Spleen (tissue), 11 donors: ENCODE measurements around the gene EMC9. TPM values are rescaled to one million over a fixed set of nuclear protein-coding genes. Genes with fewer than 3 reads are reported as not detected.

ENCODE experiments used
- DNase-seq: peaks from one replicate; pipeline ENCODE4 v3.0.0-alpha.2; 2020
- H3K27ac ChIP-seq, 8 donors: fragments of 200-600 bp; sonication (generic) in 7 of 8; 1 replicate in 4 of 8; 2 replicates in 4 of 8; pipeline versions ENCODE4 v1.5.0 to v1.8.0; 2016 to 2021; ENCODE audit warnings: inconsistent platforms in 4 of 8, mild to moderate bottlenecking in 4 of 8, moderate library complexity in 1 of 8
- H3K27me3 ChIP-seq, 7 donors: fragments of 200-600 bp; sonication (generic) in 6 of 7; replicated peaks in 1 of 7; 1 replicate in 4 of 7; 2 replicates in 3 of 7; pipeline versions ENCODE4 v1.5.0 to v1.8.0; 2016 to 2021; ENCODE audit warnings: inconsistent platforms in 3 of 7, mild to moderate bottlenecking in 1 of 7
- H3K36me3 ChIP-seq, 6 donors: fragments of 200-600 bp; sonication (generic) in 5 of 6; 1 replicate in 4 of 6; 2 replicates in 2 of 6; pipeline versions ENCODE4 v1.5.0 to v1.8.0; 2016 to 2021; ENCODE audit warnings: inconsistent platforms in 2 of 6
- H3K4me1 ChIP-seq, 6 donors: fragments of 200-600 bp; sonication (generic) in 5 of 6; 1 replicate in 3 of 6; 2 replicates in 3 of 6; pipeline versions ENCODE4 v1.5.0 to v1.8.0; 2016 to 2021; ENCODE audit warnings: inconsistent platforms in 3 of 6
- H3K4me3 ChIP-seq, 8 donors: fragments of 200-600 bp; sonication (generic) in 7 of 8; 1 replicate in 4 of 8; 2 replicates in 4 of 8; pipeline versions ENCODE4 v1.5.0 to v1.8.0; 2016 to 2021; ENCODE audit warnings: inconsistent platforms in 4 of 8, mild to moderate bottlenecking in 4 of 8, moderate library complexity in 2 of 8
- H3K9me3 ChIP-seq, 8 donors: fragments of 200-600 bp; sonication (generic) in 7 of 8; 1 replicate in 4 of 8; 2 replicates in 4 of 8; pipeline versions ENCODE4 v1.5.0 to v1.8.0; 2016 to 2021; ENCODE audit warnings: inconsistent platforms in 4 of 8
- CTCF ChIP-seq, 11 experiments: fragments of 200-600 bp in 7 of 11; fragments of 450-650 bp in 4 of 11; sonication (generic) in 4 of 11; IDR thresholded peaks in 8 of 11; conservative IDR thresholded peaks in 3 of 11; 1 replicate in 7 of 11; 2 replicates in 4 of 11; pipeline versions ENCODE4 v1.4.0 to v1.8.0; 2016 to 2021; ENCODE audit warnings: antibody characterized with exemption in 11 of 11, inconsistent platforms in 4 of 11, mild to moderate bottlenecking in 1 of 11
- POLR2A ChIP-seq, 3 donors: fragments of 450-650 bp; IDR thresholded peaks; one replicate each; pipeline ENCODE4 v1.5.1; 2017; ENCODE audit warnings: antibody characterized with exemption in 3 of 3, mild to moderate bottlenecking in 1 of 3
- POLR2AphosphoS5 ChIP-seq, 3 donors: sonication (generic); formaldehyde crosslinking; IDR thresholded peaks; one replicate each; pipeline ENCODE4 v1.5.1; 2017; ENCODE audit warnings: antibody characterized with exemption in 3 of 3
- WGBS, 5 donors: extraction: QIAGEN DNeasy Blood & Tissue Kit in 3 of 5; methylation state at CpG; one replicate each; pipeline versions ENCODE4 v1.1.5 to v1.1.7; 2013 to 2018; 5-methylcytosine and 5-hydroxymethylcytosine counted together
- intact Hi-C: fragments of 100-400 bp; cut with DNase I; formaldehyde crosslinking; loops from one replicate; pipeline ENCODE4 v1.15.0; 2023; ENCODE audit warnings: low total_unique reads
- polyA plus RNA-seq, 3 donors: library from polyadenylated mRNA; stranded (reverse); fragments of 200-250 nt; gene quantifications; one replicate each; pipeline ENCODE4 v1.2.1, GENCODE V29; 2013
- total RNA-seq, 7 donors: library from RNA; depleted of rRNA in 3 of 7; stranded (reverse); fragments of >200 nt in 3 of 7; fragmentation: NEBNext Ultra II Directional in 4 of 7; extraction: Animal tissue kit (Norgen Biotek cat#: 25700) in 4 of 7; gene quantifications; one replicate each; pipeline versions ENCODE4 v1.1.0 to v1.2.1, GENCODE V29; 2016 to 2021
- donor health status: healthy with polysubstance abuse.
- donor health status: DM: no; HTN: no; CAD: no; lungs with moderate emphysema.
- donor health status: DM: no; HTN: no; CAD: no.
- donor health status: Bipolar disorder and iron deficiency.
- donor health status: healthy.
- donor health status: DM: no; HTN: no; CAD: no.
- donor health status: DM: yes; HTN: yes; CAD: no.

Gene EMC9
- total and polyA plus RNA-seq, 10 donors: 17.7 to 50.6 (median 22.3) TPM

- peak within 1 kb of the TSS; percentile 76 to 99 (median 95) for H3K4me3 ChIP-seq
- peaks cover 27 to 83% (median 62%) of the 10 kb centered on the region in 6 donors for H3K4me1 ChIP-seq
- H3K27me3 ChIP-seq: no peaks in the 10 kb centered on the region
- TF ChIP-seq CTCF (IDR thresholded peaks at IDR 0.05 in 8 of 11, conservative IDR thresholded peaks at IDR 0.05 in 3 of 11) (peak in 2 of 11 experiments; percentile 14 to 39), POLR2AphosphoS5 (IDR thresholded peaks at IDR 0.05) (peak; percentile 81 to 85 (median 84)), POLR2A (IDR thresholded peaks at IDR 0.05) (no peak)
- peak within 1 kb of the TSS; percentile 89 to 99 (median 96) for H3K27ac ChIP-seq
- 0 to 1% (median 1%) methylated on average over 25 to 57 of the region's 57 CpGs for WGBS, 5 donors
- H3K9me3 ChIP-seq: no peaks in the 10 kb centered on the region
- peak; percentile 99 for DNase-seq
- H3K36me3 ChIP-seq: peaks cover 9 to 74% (median 53%) of the 10 kb centered on the region in 6 donors
- intact Hi-C loops: no loop called here
These were observed 5.8 kb upstream of the EMC9 start, which contains the start of gene RNF31 for GRCh38 chr14:24146978-24147760. Gene RNF31, plus strand, starts transcription at chr14:24147498. Its CDS starts 201 bp downstream, at chr14:24147699.

GRCh38 chr14:24146453-24146977, 5.1 kb upstream of the EMC9 start, which contains the start of gene PSME2:
Gene PSME2, minus strand, starts transcription at chr14:24146610. Its CDS starts 29 bp downstream, at chr14:24146581.
- peak; percentile 79 to 89 (median 87) for TF ChIP-seq POLR2AphosphoS5 (IDR thresholded peaks at IDR 0.05)
- peak in 3 of 11 experiments; percentile 3 to 23 (median 19) for TF ChIP-seq CTCF (IDR thresholded peaks at IDR 0.05 in 8 of 11, conservative IDR thresholded peaks at IDR 0.05 in 3 of 11)
- TF ChIP-seq POLR2A (IDR thresholded peaks at IDR 0.05): no peak
- Histone ChIP-seq H3K9me3 (no peaks in the 10 kb centered on the region), H3K36me3 (peaks cover 8 to 69% (median 46%) of the 10 kb centered on the region in 6 donors), H3K27ac (peak within 1 kb of the TSS; percentile 89 to 99 (median 96)), H3K27me3 (no peaks in the 10 kb centered on the region), H3K4me3 (peak within 1 kb of the TSS; percentile 76 to 99 (median 95)), H3K4me1 (peaks cover 32 to 87% (median 68%) of the 10 kb centered on the region in 6 donors)
- WGBS, 5 donors: 0 to 1% (median 1%) methylated on average over 24 to 25 of the region's 25 CpGs
- intact Hi-C loops: no loop called here
- DNase-seq: peak; percentile 97

- H3K9me3 ChIP-seq: no peaks in the 10 kb centered on the region
- 7 to 17% (median 9%) methylated on average over 9 of the region's 9 CpGs for WGBS, 5 donors
- no peak for DNase-seq
These were observed 4.5 kb upstream of the EMC9 start for GRCh38 chr14:24145690-24146452.

More at GRCh38 chr14:24145690-24146452, 4.5 kb upstream of the EMC9 start:
- intact Hi-C loops: no loop called here
- peaks cover 3 to 62% (median 40%) of the 10 kb centered on the region in 6 donors for H3K36me3 ChIP-seq
- H3K4me1 ChIP-seq: peaks cover 32 to 83% (median 65%) of the 10 kb centered on the region in 6 donors
- H3K4me3 ChIP-seq: peak overlapping the region; percentile 76 to 99 (median 95)
- TF ChIP-seq CTCF (IDR thresholded peaks at IDR 0.05 in 8 of 11, conservative IDR thresholded peaks at IDR 0.05 in 3 of 11) (no peak), POLR2A (IDR thresholded peaks at IDR 0.05) (no peak), POLR2AphosphoS5 (IDR thresholded peaks at IDR 0.05) (no peak)
- no peaks in the 10 kb centered on the region for H3K27me3 ChIP-seq
- H3K27ac ChIP-seq: peak overlapping the region; percentile 89 to 99 (median 96)
